ENCODE results near the gene PTPRD.

Gene PTPRD

DNA sequence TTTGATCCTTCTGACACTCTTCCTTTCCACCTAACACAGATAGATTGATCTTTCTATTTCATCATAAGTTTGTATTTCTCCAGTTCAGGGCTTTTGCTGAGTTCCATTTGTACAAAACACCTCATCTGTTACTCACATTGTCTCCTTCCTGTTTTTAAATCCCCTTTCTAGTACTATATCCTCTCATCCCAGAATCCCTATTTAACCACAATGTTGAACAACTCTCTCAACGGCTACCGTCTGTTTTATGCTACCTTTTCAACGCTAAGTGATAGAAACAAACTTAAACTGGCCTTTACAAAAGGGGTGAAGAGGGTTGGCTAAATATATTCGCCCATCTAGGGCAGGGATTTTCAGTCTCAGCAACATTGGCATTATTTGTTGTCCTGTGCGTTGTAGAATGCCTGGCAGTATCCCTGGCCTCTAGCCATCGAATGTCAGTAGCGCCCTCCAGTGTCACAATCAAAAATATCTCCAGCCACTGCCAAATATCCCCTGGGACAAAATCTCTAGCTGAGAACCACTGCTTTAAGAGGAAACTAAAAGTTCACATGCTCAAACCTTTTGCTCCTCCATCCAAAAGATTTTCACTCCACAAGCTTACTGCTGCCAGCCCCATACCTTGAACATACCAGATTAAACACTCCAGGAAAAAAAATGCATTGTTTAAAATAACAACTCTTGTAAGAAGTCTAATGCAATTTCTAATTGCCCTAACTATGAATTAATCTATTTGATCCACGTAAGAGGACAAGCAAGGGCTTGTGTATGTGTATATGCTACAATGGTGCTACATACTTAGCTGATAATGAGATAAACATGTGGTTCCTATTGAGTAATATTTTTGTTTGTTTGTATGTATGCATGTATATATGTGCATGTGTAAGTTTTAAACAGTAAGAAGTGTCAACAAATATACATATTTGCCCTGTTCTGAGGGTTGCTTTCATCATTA, 344.0 kb downstream of the PTPRD start:
- no peak for DNase-seq (ENCODE audit: low read depth in 2 of 2)

DNA sequence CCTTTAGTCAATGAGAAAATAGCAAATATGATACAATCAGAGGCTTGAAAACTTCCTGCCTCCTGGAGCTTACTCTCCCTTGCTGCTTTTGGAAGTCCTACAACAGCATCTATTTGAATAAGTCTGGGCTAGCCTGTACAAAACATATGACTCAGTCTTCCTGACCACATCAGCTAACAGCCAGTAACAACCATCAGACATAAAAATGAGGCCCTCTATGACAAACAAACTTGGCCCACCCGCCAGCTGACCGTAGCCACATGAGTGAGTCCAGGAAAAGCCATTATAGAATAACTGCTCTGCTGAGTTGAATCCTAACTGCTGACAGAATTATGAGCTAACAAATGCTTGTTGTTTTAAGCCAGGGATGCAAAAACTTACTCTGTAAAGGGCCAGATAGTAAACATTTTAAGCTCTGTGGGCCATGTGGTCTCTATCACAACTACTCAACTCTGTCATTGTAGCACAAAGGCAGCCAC, 347.6 kb downstream of the PTPRD start:
- DNase-seq (ENCODE audit: low read depth in 2 of 2): no peak

GRCh38 chr9:10260501-10260900, 352.3 kb downstream of the PTPRD start:
- no peak for DNase-seq (ENCODE audit: low read depth in 2 of 2)

DNA sequence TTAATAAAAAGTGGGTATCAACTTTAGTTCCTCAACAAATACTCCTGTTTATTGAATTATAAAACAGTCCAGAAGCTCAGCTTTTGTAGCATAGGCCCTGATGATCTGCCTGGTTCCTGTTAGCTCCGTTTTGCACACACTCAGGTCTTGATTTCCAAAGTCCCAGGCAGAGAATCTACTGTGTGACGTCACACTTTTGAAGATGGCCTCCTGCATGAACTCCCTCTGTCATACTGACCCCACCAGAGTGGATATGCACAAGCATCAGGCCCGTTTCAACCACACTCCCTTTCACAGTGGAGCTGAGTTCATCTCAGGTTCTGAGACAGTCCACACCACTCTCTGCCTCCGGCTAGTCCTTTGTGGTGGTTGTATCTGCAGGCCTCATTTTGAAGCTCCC, 353.1 kb downstream of the PTPRD start:
- no peak for DNase-seq (ENCODE audit: low read depth in 2 of 2)

DNA sequence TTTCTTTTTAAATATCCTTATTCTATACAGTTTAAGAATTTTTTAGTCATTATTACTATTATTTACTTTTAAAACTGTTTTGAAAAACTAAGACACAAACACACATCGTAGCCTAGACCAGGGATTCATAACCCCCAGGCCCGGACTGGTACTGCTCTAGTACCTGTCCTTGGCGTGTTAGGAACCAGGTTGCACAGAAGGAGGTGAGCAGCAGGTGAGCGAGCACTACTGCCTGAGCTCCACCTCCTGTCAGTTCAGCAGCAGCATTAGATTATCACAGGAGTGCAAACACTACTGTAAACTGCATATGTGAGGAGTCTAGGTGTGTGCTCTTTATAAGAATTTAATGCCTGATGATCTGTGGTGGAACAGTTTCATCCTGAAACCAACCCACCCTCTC, 357.0 kb downstream of the PTPRD start:
- no peak for DNase-seq (ENCODE audit: low read depth in 2 of 2)

- no peak for DNase-seq (ENCODE audit: low read depth in 2 of 2)
Observed at GRCh38 chr9:10254338-10254737, 358.5 kb downstream of the PTPRD start.

DNA sequence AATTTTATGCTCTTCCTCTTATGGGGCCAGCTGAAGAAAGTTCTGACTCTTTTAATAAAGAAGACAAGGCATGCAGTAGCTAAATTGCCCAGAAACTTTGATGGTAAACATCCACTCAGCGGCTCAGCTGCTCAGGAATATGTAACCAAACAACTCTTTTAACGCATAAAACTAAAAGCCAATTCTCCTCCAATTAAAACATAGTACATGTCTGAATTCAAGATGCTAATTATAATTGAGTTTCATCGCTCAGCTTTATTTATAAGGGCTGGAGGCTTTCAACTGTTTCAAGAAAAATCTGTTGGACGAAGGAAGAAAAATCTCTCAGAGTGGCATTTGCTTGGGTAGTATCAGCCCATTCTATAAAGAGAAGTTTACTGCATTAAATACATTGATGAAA, 359.5 kb downstream of the PTPRD start:
- no peak for DNase-seq (ENCODE audit: low read depth in 2 of 2)

- no peak for DNase-seq (ENCODE audit: low read depth in 2 of 2)
Observed at GRCh38 chr9:10252174-10252573, 360.6 kb downstream of the PTPRD start.

GRCh38 chr9:10251490-10251889, 361.3 kb downstream of the PTPRD start:
- DNase-seq (ENCODE audit: low read depth in 2 of 2): no peak

- no peak for DNase-seq (ENCODE audit: low read depth in 2 of 2)
Observed at GRCh38 chr9:10250219-10250618, 362.6 kb downstream of the PTPRD start.

DNA sequence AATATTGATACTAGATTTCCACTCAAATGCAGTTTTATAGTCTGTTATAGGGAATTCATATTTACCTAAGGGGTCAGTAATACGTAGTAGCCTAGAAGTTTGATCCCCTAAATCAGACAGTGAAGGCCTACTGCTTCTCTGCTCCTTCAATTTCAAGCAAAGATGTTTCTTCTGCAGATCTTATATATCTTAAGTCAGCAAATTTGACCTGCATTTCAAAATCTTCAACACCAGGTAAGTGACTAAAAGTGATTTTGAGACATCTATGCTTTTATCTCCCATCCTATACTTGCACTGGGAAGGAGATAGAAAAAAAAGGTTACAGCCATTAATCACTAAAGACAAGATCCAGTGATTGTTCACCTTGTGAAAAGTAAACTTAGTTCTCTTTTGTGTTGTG, 363.9 kb downstream of the PTPRD start:
- DNase-seq (ENCODE audit: low read depth in 2 of 2): no peak

GRCh38 chr9:10242255-10242654, 370.5 kb downstream of the PTPRD start:
- DNase-seq (ENCODE audit: low read depth in 2 of 2): no peak

DNA sequence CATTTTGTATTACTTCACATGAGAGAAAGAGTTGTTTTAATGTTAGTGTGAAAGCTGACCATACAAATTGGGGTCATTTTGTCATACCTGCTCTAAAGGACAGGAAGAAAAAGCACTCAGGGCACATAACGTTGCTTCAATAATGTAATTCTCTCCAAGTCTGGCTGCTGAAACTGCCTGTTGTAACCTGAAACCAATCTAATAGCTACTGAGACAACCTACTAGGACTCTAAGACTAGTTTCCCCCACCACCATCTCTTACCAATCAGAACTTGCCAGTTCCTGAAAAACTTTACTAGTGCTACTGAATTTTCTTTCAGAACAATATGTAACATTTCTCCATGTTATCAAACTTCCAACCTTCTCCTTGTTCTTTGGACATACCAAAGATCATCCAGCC, 374.7 kb downstream of the PTPRD start:
- no peak for DNase-seq (ENCODE audit: low read depth in 2 of 2)

DNA sequence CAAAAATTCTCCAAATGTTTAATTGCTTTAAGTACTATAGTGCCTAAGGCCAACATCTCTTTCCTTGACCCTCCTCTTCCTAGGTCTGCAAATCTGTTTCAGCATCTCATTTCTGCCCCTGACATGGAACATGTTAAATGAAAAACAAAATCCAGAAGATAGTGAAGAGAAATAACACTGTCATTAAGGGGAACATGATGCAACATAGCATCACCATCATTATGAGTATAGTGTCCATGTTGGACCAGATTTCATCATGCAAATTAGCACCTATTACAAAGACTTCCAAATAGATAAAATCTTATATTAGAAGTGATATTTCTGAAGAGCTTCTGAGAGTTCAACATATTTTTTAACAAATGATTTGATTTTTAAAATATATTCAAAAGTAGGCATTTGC, 375.2 kb downstream of the PTPRD start:
- DNase-seq (ENCODE audit: low read depth in 2 of 2): no peak

DNA sequence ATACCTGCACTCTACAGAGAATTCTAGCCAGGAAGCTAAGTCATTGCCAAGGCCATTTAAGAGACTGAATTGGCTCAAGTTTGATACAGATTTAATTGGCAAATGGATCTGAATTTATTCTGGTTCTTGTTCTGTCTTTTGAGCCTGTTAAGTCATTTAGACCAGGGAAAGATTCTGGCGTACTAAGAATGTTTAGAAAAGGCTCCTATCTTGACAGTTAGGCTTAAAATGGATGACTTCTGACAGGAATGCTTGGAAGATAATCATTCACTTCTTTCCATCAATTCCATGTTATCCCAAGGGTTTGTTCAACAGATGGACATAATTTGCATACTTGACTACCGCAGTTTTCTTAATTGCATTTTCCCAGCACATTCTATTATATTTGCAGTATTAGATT, 376.6 kb downstream of the PTPRD start:
- DNase-seq (ENCODE audit: low read depth in 2 of 2): no peak

DNA sequence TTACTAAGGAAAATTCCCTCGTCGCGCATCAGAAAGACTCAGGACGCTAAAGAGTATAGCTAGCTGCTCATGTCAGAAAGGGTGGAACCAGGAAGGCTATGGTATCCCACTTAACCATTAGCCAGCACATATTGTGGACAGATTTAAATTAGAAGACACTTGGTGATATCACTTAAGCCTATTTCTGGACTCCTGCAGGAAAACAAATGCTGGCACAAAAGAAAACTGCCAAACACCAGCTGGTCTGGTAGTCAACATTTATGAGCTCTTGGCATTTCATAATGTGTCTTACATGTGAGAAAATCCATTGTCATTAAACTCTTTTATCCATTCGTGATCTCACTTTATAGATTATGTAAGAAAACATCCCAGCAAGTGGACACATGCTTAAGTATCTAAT, 377.4 kb downstream of the PTPRD start:
- DNase-seq (ENCODE audit: low read depth in 2 of 2): no peak

DNA sequence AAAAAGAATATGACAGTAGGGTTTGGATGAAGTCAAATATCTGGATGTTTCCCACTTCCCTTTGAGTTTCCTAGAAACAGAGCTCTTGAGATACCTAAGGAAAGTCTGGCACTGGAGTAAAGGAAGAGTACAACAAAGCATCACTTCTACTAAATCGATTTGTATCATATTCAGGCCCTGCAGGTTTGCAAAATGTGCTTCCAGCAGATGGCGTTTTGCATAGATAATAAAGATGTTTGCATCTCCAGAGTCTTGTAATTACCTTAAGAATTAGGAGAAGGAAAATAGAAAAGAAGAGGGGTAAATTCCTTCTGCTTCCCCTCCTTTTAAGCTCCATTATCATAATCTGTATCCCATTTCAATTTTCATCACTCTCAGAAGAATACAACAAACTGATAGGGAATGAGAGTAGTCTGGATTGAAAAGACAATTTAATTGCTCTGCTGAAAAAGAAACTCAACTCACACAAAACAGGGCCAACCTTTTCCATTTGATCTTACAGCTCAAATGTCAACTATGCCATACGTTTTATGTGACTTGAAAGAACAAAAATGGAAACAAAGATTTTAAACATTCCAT, 380.4 kb downstream of the PTPRD start:
- no peak for DNase-seq (ENCODE audit: low read depth in 2 of 2)

- no peak for DNase-seq (ENCODE audit: low read depth in 2 of 2)
Observed at GRCh38 chr9:10230512-10230911, 382.3 kb downstream of the PTPRD start.

DNA sequence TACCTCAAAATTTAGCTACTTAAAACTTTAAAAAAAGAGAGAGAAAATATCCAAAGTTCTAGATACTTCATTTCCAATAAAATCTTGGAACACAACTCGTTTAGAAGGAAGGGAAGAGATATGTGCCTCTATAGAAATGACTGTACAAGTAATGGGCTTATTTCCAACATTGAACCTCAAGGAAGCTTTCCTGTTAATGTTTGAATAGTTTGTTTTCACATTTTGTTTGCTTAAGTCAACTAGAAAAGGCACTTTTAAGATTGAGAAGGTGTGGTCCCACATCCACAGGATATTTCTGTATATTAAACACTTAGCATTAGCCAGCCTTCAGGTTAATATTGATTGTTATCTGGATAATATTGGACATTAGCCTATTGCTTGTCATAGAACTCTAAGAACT, 384.7 kb downstream of the PTPRD start:
- no peak for DNase-seq (ENCODE audit: low read depth in 2 of 2)

DNA sequence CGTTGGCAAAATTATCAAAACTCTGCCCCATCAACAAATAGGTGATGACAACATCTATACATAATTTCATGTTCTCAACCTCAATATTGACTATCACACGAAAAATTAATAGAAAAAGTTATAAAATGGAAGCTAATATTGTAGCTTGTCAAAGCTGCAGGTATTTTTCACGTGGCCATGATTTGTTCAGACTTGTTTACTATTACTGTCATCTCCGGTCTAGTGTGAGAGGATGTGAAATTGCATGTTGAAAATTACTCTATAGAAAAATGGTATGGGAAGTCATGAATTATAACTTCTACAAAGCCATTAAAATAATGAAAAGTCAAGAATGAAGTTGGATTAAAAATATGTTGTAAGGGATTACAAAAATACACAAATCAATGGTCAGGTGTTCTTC, 385.8 kb downstream of the PTPRD start:
- DNase-seq (ENCODE audit: low read depth in 2 of 2): no peak

DNA sequence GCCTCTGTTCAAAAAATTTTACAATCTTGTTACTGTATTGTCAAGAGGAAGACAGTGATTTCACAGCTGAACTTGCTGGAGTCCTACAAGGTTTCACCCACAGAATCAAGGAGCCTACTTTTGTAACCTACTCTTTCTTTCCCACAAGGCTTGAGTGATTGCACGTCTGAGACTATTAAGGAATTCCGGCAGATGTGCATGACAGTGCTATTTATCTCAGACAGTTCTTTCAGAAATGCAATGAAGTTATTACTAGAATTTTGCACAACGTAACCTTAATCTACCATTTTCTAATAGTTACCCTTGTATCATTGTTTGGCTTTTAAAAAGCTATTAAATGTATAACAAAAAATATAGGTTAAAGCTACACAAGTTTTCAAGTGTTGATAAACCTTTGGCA, 400.1 kb downstream of the PTPRD start:
- no peak for DNase-seq (ENCODE audit: low read depth in 2 of 2)

GRCh38 chr9:10208691-10209069, 404.1 kb downstream of the PTPRD start:
- DNase-seq (ENCODE audit: low read depth in 2 of 2): no peak

GRCh38 chr9:10204276-10204675, 408.5 kb downstream of the PTPRD start:
- DNase-seq (ENCODE audit: low read depth in 2 of 2): no peak
